ENCODE results near the gene PAM16. TPM values are rescaled to one million over a fixed set of nuclear protein-coding genes. Genes with fewer than 3 reads are reported as not detected.

PAM16 gene
- total RNA-seq, 3 donors from 2014 or later (not counting 1 experiment from before 2014, with no cell fraction given), result 29.4 to 42.7 (median 39.0) TPM

- intact Hi-C loops (cut with micrococcal nuclease), result no loop called here
- Histone ChIP-seq H3K9me3 (ENCODE audit: control insufficient read depth, insufficient read depth, low read length) (no peaks in the 10 kb centered on the region), H3K27me3 (ENCODE audit: control insufficient read depth, insufficient read depth, low read length) (no peaks in the 10 kb centered on the region), H3K36me3 (ENCODE audit: control insufficient read depth, insufficient read depth, low read length) (peaks cover 81% of the 10 kb centered on the region), H3K4me1 (ENCODE audit: control insufficient read depth, insufficient read depth, low read length) (no peaks in the 10 kb centered on the region), H3K27ac (ENCODE audit: low read length) (no peak overlapping the region), H3K4me3 (ENCODE audit: low read length) (no peak overlapping the region)
- 96% methylated on average over 20 of the region's 20 CpGs for WGBS (ENCODE audit: insufficient coverage)
- Mint-ChIP-seq H3K27me3 (ENCODE audit: low read depth in 2 of 2) (no peaks in the 10 kb centered on the region), H3K27ac (peak overlapping the region in 1 of 2 donors; percentile 34), H3K36me3 (no peaks in the 10 kb centered on the region), H3K4me3 (no peak overlapping the region), H3K4me1 (peaks cover 0 to 18% of the 10 kb centered on the region in 2 donors), H3K9me3 (no peaks in the 10 kb centered on the region)
- no peak for TF ChIP-seq CTCF (IDR thresholded peaks at IDR 0.05)
- DNase-seq (no peak), ATAC-seq (no peak)
These were observed 36.7 kb upstream of the PAM16 start for GRCh38 chr16:4387781-4388180.

- Histone ChIP-seq H3K36me3 (ENCODE audit: control insufficient read depth, insufficient read depth, low read length) (peaks cover 77% of the 10 kb centered on the region), H3K9me3 (ENCODE audit: control insufficient read depth, insufficient read depth, low read length) (no peaks in the 10 kb centered on the region), H3K4me3 (ENCODE audit: low read length) (no peak overlapping the region), H3K27me3 (ENCODE audit: control insufficient read depth, insufficient read depth, low read length) (no peaks in the 10 kb centered on the region), H3K27ac (ENCODE audit: low read length) (no peak overlapping the region), H3K4me1 (ENCODE audit: control insufficient read depth, insufficient read depth, low read length) (no peaks in the 10 kb centered on the region)
- TF ChIP-seq CTCF (IDR thresholded peaks at IDR 0.05), result no peak
- peak overlapping the region; percentile 34 to 40 for H3K27ac Mint-ChIP-seq
- no peaks in the 10 kb centered on the region for H3K27me3 Mint-ChIP-seq (ENCODE audit: low read depth in 2 of 2)
- peaks cover 0 to 18% of the 10 kb centered on the region in 2 donors for H3K4me1 Mint-ChIP-seq
- intact Hi-C loops (cut with micrococcal nuclease), result no loop called here
- peak overlapping the region; percentile 28 for H3K4me3 Mint-ChIP-seq
- H3K36me3 Mint-ChIP-seq, result no peaks in the 10 kb centered on the region
- 98% methylated on average over 9 of the region's 10 CpGs for WGBS (ENCODE audit: insufficient coverage)
- no peak for DNase-seq
- H3K9me3 Mint-ChIP-seq, result no peaks in the 10 kb centered on the region
- no peak for ATAC-seq
These were observed 35.9 kb upstream of the PAM16 start for GRCh38 chr16:4386951-4387565.

- Mint-ChIP-seq H3K36me3 (no peaks in the 10 kb centered on the region), H3K4me3 (peak overlapping the region; percentile 28), H3K9me3 (no peaks in the 10 kb centered on the region), H3K27ac (peak overlapping the region; percentile 34 to 40), H3K4me1 (peaks cover 0 to 18% of the 10 kb centered on the region in 2 donors), H3K27me3 (ENCODE audit: low read depth in 2 of 2) (no peaks in the 10 kb centered on the region)
- DNase-seq, result no peak
- Histone ChIP-seq H3K4me1 (ENCODE audit: control insufficient read depth, insufficient read depth, low read length) (no peaks in the 10 kb centered on the region), H3K9me3 (ENCODE audit: control insufficient read depth, insufficient read depth, low read length) (no peaks in the 10 kb centered on the region), H3K27ac (ENCODE audit: low read length) (no peak overlapping the region), H3K36me3 (ENCODE audit: control insufficient read depth, insufficient read depth, low read length) (peaks cover 76% of the 10 kb centered on the region), H3K27me3 (ENCODE audit: control insufficient read depth, insufficient read depth, low read length) (no peaks in the 10 kb centered on the region), H3K4me3 (ENCODE audit: low read length) (no peak overlapping the region)
- ATAC-seq, result no peak
- no peak for TF ChIP-seq CTCF (IDR thresholded peaks at IDR 0.05)
- 89% methylated on average over 8 of the region's 8 CpGs for whole genome bisulfite sequencing (ENCODE audit: insufficient coverage)
- intact Hi-C loops (cut with micrococcal nuclease), result no loop called here
These were observed 35.3 kb upstream of the PAM16 start for GRCh38 chr16:4386451-4386805.
